SK-N-DZ (cell line): ENCODE results near the gene DNLZ.

Source experiments
- DNase-seq: peaks from one replicate; pipeline ENCODE4 v3.0.0-alpha.2; 2015; ENCODE audit warnings: low spot score

DNLZ gene

GRCh38 chr9:136343884-136344269 is 19.7 kb downstream of the DNLZ start:
- no peak for DNase-seq

GRCh38 chr9:136343121-136343883 is 20.2 kb downstream of the DNLZ start:
- no peak for DNase-seq

GRCh38 chr9:136342181-136343120 is 21.1 kb downstream of the DNLZ start:
- no peak for DNase-seq

GRCh38 chr9:136341769-136342168 is 21.8 kb downstream of the DNLZ start:
- no peak for DNase-seq

- no peak for DNase-seq
Observed at GRCh38 chr9:136341042-136341655, 22.4 kb downstream of the DNLZ start.

GRCh38 chr9:136340356-136341041 is 23.0 kb downstream of the DNLZ start:
- DNase-seq: no peak

- no peak for DNase-seq
Observed at GRCh38 chr9:136339958-136340310, 23.6 kb downstream of the DNLZ start.

GRCh38 chr9:136339173-136339957 is 24.2 kb downstream of the DNLZ start:
- DNase-seq: peak; percentile 63

GRCh38 chr9:136338511-136338910 is 25.0 kb downstream of the DNLZ start:
- no peak for DNase-seq

DNA sequence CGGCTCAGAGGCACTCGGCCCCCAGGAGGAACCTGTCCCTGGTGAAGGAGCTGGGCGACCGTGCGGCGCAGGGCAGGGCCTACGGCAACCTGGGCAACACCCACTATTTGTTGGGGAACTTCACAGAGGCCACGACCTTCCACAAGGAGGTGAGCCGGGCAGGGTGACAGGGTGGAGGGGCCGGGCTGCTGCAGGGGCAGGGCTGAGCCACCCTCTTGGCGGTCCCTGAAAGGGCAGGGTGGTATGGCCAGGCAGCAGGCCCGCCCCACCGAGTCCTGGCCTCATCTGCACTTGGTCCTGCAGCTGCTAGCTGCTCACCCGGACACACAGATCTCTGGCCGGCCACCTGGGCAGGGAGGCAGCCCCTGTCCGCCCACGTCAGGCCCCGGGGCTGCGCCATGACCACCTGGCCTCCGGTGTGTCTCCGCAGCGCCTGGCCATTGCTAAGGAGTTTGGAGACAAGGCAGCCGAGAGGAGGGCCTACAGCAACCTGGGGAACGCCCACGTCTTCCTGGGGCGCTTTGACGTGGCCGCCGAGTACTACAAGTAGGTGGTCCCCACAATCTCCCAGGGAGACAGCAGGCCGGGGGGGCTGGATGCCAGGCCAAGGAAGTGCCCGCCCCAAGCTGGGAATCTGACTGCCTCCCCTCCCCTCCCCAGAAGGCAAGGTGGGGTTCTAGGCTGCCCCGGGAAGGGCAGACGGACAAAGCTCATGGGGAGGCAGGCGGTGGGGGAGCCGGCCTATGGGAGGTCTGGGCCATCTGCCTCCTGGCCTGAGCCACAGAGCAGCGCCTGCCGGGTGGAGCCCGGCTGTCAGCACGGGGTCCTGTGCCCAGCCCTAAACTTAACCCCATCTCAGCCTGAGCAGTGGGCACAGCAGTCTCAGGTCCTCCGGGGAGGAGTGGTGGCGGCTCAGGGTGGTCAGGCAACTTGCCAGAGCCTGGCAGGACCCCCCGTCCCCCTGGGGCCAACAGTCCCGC is 25.8 kb downstream of the DNLZ start:
- DNase-seq: no peak

GRCh38 chr9:136336881-136337280 is 26.7 kb downstream of the DNLZ start:
- no peak for DNase-seq

DNA sequence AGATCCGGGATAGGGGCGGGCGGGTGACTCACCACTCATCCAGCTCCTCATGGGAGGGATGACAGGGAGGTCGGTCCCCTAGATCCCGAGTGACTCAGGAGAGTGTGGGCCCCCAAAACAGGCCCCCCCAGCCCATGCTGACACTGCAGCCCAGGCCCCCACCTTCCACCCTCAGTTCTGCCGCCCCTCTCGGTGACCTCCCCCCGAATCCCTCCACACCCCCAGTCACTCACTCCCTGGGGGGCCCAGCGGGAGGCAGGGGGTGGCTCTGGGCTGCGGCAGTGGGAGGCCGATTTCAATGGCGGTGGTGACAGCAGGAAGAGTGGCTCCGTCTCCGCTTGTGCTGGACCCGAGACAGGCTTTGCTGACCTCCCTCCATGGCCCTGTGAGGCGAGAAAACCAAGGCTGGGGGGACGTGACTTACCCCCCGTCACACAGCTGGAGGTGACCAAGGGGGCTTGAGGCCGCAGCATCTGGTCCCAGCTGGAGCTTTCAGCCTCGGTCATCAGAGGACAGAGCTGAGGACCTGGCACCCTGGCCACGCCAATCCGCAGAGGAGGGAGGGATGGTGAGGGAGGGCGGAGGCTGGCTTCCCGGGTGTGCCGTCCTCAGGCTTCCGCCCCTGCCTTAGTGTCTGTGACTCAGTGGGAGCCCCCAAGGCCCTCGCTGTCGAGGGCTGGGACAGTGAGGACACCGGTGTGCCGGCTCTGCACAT is 27.2 kb downstream of the DNLZ start:
- DNase-seq: no peak

GRCh38 chr9:136335296-136336155 is 28.0 kb downstream of the DNLZ start:
- DNase-seq: no peak

DNA sequence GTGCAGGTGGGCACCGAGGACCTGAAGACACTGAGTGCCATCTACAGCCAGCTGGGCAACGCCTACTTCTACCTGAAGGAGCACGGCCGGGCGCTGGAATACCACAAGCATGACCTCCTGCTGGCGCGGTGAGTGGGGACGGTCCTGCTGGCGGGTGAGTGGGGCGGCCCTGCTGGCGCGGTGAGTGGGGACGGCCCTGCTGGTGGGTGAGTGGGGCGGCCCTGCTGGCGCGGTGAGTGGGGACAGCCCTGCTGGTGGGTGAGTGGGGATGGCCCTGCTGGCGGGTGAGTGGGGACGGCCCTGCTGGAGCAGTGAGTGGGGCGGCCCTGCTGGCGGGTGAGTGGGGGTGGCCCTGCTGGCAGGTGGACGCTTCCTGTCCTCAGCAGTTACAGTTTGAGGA is 29.0 kb downstream of the DNLZ start:
- DNase-seq: no peak

GRCh38 chr9:136333486-136333885 is 30.1 kb downstream of the DNLZ start:
- no peak for DNase-seq

DNA sequence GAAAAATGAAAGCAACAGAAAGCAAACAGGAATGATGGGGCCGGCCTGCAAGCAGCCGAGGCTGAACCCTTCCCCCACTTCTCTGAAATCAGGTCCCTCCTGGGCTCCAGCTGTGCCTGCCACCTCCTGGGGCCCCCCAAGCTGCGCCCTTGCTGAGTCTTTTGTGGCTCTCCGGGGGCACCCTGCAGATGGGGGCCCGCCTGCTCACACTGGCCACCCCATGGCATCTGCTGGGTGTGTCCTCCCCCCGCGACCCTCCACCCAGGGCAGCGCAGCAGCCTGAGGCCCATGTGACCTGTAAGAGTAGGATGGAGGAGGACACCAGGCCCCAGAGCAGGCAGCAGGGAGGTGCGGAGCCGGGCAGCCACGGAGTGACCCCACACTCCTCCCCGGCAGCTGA is 30.5 kb downstream of the DNLZ start:
- DNase-seq: no peak

- DNase-seq: no peak
Observed at GRCh38 chr9:136332482-136332983, 31.0 kb downstream of the DNLZ start.
